HCT116 (cell line): ENCODE data around the gene FNDC3B.

Experiments
- FOSL1 ChIP-seq: IDR thresholded peaks from 2 replicates; pipeline ENCODE4 v1.6.1; 2012; ENCODE audit warnings: low read depth
- TF ChIP-seq, protein P1 (sequence below): IDR thresholded peaks from 2 replicates; pipeline ENCODE4 v1.6.1; 2012

DNA sequence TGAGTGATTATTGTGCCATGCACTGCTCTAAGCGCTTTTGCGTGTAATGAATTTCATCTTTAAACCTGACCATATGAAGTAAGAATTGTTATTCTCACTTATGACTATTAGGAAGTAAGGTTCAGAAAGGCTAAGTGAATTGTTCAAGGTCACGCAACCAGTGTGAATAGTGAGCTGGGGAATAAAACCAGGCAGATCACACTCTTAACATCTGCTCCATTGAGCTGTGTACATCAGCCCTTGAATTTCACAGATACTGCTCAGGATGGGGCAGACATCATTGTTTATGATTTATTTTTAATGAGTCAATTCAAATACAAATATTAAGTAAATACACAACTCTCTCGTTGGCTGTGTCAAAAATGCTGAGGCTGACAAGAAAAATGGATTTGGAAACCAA is 184.5 kb downstream of the FNDC3B start:
- TF ChIP-seq FOSL1: no peak
- TF ChIP-seq, protein P1, sequence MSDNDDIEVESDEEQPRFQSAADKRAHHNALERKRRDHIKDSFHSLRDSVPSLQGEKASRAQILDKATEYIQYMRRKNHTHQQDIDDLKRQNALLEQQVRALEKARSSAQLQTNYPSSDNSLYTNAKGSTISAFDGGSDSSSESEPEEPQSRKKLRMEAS: no peak
